T-helper 2 cell (primary cell): ENCODE results near the gene EPHA2.
A peak's percentile ranks its signal among the peaks of the same experiment; 100 is the strongest.
"Not testable (repeated sequence)": the region's sequence is repeated elsewhere in the genome, so short reads cannot be mapped to it uniquely, and the experiment has no call there.

ENCODE experiments used
- DNase-seq, 5 experiments: peaks; one replicate each; pipeline versions ENCODE4 v3.0.0 to v3.0.0-alpha.2; 2012 to 2022

The EPHA2 gene

GRCh38 chr1:16167331-16168143, 11.7 kb upstream of the EPHA2 start:
- DNase-seq, result peak; percentile 25 to 74 (median 47)

- no peak for DNase-seq
These were observed 10.2 kb upstream of the EPHA2 start for GRCh38 chr1:16166117-16166516.

- DNase-seq, result peak in 1 of 5 experiments; percentile 16
These were observed 9.7 kb upstream of the EPHA2 start for GRCh38 chr1:16165548-16165947.

- DNase-seq, result no peak
These were observed 9.2 kb upstream of the EPHA2 start for GRCh38 chr1:16165073-16165364.

- no peak for DNase-seq
These were observed 8.6 kb upstream of the EPHA2 start for GRCh38 chr1:16164213-16165072.

GRCh38 chr1:16163608-16164212, 7.8 kb upstream of the EPHA2 start:
- DNase-seq, result not testable (repeated sequence)

GRCh38 chr1:16162163-16162822, 6.4 kb upstream of the EPHA2 start:
- DNase-seq, result peak; percentile 38 to 73 (median 56)

- no peak for DNase-seq
These were observed 5.8 kb upstream of the EPHA2 start for GRCh38 chr1:16161717-16162116.

- DNase-seq, result no peak
These were observed 3.3 kb upstream of the EPHA2 start for GRCh38 chr1:16158993-16159831.

GRCh38 chr1:16158025-16158424, 2.2 kb upstream of the EPHA2 start:
- peak in 3 of 5 experiments; percentile 33 to 84 (median 55) for DNase-seq

- no peak for DNase-seq
These were observed 1.1 kb upstream of the EPHA2 start for GRCh38 chr1:16156848-16157495.

GRCh38 chr1:16153999-16154673, 1.7 kb downstream of the EPHA2 start:
- DNase-seq, result no peak

- DNase-seq, result no peak
These were observed 2.5 kb downstream of the EPHA2 start for GRCh38 chr1:16153096-16153998.

- no peak for DNase-seq
These were observed 3.3 kb downstream of the EPHA2 start for GRCh38 chr1:16152481-16153087.

- no peak for DNase-seq
These were observed 3.9 kb downstream of the EPHA2 start for GRCh38 chr1:16151995-16152384.

GRCh38 chr1:16151196-16151994, 4.5 kb downstream of the EPHA2 start:
- no peak for DNase-seq

GRCh38 chr1:16150508-16150907, 5.4 kb downstream of the EPHA2 start:
- DNase-seq, result no peak

GRCh38 chr1:16149702-16150488, 6.0 kb downstream of the EPHA2 start:
- DNase-seq, result no peak
